Medulla oblongata (tissue), 1 donor: ENCODE results near the gene TLE3.

Source experiments
- DNase-seq: peaks from one replicate; pipeline ENCODE4 v3.0.0-alpha.2; 2015; ENCODE audit errors: extremely low spot score

The TLE3 gene

GRCh38 chr15:70048578-70049514 lies 48.9 kb downstream of the TLE3 start:
- peak; percentile 36 for DNase-seq

GRCh38 chr15:70048198-70048565 lies 49.5 kb downstream of the TLE3 start:
- no peak for DNase-seq

DNA sequence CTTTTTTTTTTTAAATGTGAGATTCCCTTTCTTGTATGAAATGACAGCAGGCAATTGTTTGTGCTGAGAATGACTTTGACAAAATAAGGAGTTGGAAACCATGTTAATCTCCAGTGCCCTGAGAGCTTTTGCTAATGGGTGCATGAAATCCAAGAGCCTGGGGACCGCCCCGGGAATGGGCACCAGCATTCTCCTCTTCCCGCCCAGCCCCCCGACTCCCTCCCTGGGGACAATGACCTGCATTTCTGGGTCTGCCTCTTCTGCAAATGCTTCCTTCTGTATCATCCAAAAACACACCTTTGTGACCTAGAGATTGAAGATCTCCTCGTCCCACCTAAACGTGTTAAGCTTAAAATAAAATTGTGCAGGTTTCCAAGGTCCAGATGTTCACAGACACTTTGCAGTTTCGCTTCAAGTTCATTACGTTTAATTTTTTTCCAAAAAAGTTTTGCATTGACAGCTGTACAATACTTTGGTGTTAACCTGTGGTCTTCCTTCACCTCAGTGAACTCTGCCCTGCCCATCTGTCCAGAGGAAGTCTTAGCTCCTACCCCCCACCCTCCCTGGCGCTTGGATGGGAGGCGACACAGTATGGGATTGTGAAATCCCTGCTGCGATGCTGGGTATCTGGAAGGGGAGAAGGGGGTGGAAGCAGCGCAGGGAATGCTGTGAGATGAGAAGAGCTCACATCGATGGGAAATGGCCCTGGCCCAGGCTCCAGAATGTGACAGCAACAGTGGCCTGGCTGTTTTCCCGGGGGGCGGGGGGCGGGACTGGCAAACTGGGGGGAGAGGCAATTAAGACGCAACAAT lies 50.1 kb downstream of the TLE3 start:
- DNase-seq = no peak

DNA sequence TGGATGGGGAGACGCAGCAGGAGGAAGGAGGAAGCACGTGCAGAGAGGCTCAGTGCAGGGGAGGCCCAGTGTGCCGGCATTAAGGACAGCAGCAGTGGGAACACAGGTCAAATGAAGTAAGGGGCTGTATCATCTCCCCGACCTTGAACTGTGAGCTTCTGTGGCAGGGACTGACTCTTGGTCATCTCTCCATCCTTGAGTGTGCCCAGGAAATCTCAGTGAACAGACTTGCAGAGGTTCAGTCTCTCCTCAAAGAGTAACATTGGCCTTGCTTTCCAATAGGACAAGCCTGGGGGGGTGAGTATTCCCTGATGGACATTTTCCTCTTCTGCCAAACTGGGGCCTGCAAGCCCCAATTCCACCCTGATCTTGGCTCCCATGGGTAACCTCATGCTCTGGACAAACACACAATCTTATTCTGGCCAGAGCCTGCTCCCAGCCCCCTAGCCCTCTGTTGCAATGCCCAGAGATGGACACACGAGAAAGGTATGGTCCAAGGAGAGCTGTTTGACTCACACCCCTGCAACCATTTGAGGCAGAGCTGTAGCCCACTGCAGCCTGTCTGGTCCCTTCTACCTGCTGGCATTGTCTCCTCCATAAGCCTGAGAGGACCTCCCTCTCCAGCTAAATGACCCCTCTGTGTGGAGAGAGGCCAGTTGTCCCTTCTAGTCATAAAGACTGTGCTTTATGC lies 50.9 kb downstream of the TLE3 start:
- DNase-seq = no peak

GRCh38 chr15:70045045-70045444 lies 52.7 kb downstream of the TLE3 start:
- DNase-seq = no peak

DNA sequence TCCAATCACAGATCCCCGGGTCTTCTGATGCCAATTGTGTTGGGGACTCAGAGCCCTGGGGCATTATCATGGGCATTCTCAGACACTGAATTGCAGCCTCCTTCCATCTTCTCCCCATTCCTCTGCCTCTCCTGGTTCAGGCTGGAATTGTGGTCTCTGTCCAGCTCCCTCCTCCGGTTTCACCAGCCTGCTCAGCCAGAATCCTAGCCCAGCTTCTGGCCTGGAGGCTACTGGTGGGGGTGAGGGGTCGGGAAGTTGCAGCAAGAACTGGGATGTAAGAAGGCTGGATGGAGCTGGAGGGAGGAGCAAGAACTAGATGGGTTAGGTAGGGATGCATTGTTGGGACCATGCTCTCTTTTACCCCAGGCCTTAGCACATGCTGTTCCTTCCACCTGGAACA lies 53.5 kb downstream of the TLE3 start:
- DNase-seq = no peak

GRCh38 chr15:70043590-70043989 lies 54.1 kb downstream of the TLE3 start:
- DNase-seq = no peak

DNA sequence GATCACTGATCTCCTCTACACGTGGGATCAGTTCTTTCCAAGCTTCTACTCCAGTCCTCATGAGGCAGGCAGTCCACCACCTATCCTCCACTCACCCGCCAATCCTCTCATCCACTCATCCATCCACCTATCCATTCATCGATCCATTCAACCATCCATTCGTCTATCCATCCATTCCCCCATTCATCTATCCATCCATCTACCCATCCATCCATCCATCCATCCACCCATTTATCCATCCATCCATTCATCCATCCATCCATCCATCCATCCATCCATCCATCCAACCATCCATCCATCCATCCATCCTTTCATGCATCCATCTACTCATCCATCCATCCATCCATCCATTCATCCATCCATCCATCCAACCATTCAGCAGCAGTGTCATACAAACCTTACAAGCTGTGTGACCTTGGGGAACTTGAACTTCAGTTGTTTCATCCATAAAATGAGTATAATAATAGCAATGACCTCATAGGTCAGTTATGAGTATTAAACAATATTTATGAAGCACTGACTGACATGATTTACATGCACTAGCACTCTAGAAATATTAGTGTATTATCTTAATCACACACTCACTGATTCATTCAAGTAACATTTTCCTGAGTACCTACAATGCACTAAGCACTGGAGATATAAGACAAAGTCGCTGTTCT lies 55.0 kb downstream of the TLE3 start:
- DNase-seq = no peak

GRCh38 chr15:70039917-70040316 lies 57.8 kb downstream of the TLE3 start:
- no peak for DNase-seq

GRCh38 chr15:70038730-70039392 lies 58.9 kb downstream of the TLE3 start:
- no peak for DNase-seq

DNA sequence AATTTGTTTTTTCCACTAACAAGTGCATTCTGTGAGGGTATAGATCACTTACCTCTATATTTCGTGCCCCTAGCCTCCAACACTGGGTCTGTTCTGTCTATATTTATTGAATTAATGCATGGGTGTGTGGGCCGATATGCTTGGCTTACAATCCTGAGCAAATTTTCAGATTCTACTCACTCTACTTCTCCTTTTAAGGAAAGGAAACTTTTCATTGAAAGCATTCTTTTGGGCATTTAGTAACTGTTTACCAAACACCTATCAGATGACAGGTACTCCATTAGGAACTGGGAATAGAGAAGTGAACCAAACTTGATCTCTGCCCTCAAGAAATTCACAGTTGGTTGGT lies 60.5 kb downstream of the TLE3 start:
- no peak for DNase-seq

DNA sequence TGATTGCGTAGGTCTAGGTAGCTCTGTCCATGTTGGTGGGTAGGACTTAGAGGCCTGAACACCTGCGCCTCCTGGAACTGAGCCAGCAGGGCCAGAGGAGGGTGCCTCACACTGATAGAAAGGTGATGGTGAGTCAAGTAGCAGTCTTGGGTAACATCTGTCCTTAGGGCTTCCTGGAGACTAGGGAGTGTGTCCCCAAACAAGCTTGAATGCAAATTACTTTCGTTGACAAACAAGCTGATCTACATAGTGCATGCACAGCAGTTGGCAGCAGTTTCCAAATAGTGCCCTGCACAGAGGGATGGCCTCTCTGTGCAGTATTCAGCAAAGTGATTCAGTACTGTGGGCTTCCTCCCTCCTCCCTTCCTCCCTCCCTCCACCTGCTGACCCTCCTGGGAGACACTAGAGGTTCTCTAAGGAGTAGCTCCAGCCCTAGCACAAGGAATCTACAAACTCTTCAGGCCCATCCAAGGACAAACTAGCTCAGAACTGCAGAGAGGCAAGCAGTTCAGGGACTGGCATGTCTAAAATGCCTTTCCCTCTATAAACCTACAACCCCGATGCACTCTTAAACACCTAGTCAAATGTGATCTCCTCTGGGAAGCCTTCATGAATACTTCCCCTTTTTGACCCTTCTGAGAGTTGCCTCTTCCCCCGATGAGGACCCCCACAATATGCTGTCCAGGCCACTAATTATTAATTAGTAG lies 61.0 kb downstream of the TLE3 start:
- no peak for DNase-seq

DNA sequence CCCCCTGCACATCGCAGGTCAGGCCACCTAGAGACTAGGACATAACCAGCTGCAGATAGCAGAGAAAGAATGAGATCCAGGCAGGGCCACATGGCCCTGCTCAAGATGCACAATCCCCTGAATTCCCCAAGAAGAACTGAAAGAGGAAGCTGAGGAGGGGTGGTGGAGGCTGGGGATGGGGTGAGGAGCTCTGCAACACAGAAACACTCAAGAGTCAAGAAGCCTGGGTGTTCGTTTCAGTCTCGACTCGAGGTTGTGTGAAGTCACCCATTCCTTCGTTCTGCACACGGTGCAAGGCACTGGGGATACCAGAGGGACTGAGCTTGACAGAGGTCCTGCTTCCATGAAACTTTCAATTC lies 62.0 kb downstream of the TLE3 start:
- DNase-seq = peak; percentile 75

- DNase-seq = no peak
These were observed 62.5 kb downstream of the TLE3 start for GRCh38 chr15:70035051-70035718.

- no peak for DNase-seq
These were observed 63.1 kb downstream of the TLE3 start for GRCh38 chr15:70034596-70034995.

- DNase-seq = no peak
These were observed 63.6 kb downstream of the TLE3 start for GRCh38 chr15:70034141-70034540.

- peak; percentile 34 for DNase-seq
These were observed 64.1 kb downstream of the TLE3 start for GRCh38 chr15:70033529-70034140.

- DNase-seq = no peak
These were observed 64.6 kb downstream of the TLE3 start for GRCh38 chr15:70033109-70033508.

DNA sequence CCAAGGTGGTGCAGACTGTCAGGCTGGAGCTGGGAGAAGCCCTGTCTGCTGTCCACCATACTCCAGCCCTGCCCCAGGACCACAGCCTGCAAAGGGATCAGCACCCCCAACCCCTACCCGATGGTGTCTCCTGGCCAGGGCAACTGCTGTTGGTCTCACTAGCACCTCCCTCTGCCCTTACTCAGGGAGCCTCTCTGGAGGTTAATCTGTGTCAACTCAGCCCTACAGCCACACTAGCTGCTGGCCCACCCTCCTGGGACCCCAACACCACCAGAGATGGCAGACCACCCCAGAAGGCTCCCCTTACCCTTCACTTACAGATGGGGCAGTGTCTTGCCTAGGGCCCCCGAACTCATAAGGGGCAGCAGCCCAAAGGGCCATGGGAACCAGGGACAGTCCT lies 65.2 kb downstream of the TLE3 start:
- no peak for DNase-seq

GRCh38 chr15:70031713-70032112 lies 66.0 kb downstream of the TLE3 start:
- DNase-seq = no peak
